IPS DF 4.7 (cell line): Measurements from ENCODE around the gene CSK.

ENCODE experiments used
- DNase-seq: peaks from one replicate; pipeline ENCODE4 v3.0.0-alpha.2; 2013; ENCODE audit warnings: low spot score; ENCODE audit errors: extremely low read depth

CSK gene

GRCh38 chr15:74826364-74826819 is 44.5 kb downstream of the CSK start, which contains the start of gene CPLX3:
Gene CPLX3, plus strand, starts transcription at chr15:74826627. Its CDS starts 77 bp downstream, at chr15:74826704.
- DNase-seq: no peak

GRCh38 chr15:74826921-74827320 is 45.0 kb downstream of the CSK start:
- no peak for DNase-seq

DNA sequence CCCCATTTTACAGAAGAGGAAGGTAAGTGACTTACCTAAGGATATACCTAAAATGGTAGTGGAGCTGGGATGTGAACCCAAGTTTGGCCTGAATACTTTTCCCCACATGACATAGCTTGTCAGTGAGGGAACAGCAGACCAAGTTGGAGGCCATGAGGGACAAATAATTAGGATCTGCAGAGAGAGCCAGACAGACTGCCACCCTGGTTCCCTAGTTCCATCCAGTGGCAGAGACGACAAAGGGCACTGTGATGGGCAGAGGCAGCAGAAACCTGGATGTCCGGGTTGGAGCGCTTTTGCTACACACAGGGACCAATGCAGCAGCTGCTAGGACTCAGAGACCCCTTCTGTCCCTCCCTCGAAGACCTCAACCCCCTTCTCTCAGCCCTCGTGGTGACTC is 45.7 kb downstream of the CSK start:
- no peak for DNase-seq

- DNase-seq: no peak
These were observed 47.0 kb downstream of the CSK start for GRCh38 chr15:74828835-74829234.

DNA sequence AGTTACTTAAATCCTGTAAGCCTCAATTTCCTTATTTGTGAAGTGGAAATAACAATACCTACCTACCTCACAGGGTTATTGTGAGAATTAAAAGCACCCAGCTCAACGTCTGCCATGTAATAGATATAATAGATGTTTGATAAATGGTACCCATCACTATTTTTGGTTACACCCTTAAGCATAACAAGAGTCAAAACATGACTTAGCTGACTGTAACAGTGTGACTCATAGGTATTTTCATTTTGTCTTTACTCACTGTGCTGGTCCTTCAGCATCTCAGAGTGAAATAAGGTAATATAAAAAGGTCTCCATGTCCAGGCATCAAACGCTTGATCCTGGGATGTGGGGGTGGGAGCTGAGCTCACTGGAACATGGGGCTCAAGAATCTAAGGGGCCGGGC is 47.6 kb downstream of the CSK start:
- DNase-seq: no peak

DNA sequence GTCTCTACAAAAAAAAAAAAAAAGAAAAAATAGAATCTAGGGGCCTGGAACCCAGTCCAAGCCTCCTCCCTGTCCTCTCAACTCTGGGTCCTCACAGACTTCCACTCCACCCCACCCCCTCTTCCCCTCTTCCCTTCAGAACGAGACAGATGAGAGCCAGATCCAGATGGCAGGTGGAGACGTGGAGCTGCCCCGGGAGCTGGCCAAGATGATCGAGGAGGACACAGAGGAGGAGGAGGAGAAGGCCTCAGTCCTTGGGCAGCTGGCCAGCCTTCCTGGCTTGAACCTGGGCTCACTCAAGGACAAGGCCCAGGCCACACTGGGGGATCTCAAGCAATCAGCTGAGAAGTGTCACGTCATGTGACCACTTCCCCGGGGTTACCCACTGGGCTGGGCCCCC is 48.1 kb downstream of the CSK start:
- no peak for DNase-seq

DNA sequence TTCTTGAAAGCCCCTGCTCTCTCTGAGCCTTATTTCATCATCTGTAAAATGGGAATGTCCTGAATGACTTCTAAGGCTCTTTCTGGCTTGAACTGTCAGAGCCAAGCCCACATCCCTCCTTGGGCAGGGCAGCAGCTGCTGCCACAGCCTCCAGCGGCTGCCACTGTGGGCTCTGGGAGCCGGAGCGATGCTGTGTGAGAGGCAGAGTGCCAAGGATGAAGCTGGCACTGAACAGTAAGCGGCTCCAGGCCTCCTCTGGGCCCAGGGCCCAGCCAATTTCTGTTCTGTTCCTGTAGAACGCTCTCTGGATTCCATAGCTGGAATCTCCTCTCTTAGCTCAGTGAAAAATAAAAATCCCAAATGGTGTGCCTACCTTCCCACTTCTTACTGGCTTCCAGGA is 49.0 kb downstream of the CSK start:
- DNase-seq: no peak

- no peak for DNase-seq
These were observed 50.1 kb downstream of the CSK start for GRCh38 chr15:74831813-74832495.

DNA sequence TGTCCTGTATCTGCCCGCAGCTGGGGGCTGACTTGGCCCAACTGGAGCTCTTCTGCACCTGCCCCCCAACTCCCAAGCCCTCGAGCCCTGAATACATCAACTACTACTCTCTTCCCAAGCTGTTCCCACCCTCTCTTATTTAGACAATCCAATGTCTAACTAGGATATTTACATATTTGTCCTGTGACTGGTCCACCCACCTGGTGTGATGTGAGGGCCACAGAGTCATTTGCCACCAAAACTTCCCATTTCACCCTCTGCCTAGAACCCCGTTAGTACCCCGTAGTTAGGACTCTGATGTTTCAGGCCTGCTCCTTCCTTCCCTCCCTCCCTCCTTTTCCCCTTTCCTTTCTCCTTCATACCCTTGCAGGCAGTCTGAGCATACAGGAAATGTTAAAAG is 50.9 kb downstream of the CSK start:
- DNase-seq: no peak

- no peak for DNase-seq
These were observed 51.7 kb downstream of the CSK start for GRCh38 chr15:74833376-74834107.

DNA sequence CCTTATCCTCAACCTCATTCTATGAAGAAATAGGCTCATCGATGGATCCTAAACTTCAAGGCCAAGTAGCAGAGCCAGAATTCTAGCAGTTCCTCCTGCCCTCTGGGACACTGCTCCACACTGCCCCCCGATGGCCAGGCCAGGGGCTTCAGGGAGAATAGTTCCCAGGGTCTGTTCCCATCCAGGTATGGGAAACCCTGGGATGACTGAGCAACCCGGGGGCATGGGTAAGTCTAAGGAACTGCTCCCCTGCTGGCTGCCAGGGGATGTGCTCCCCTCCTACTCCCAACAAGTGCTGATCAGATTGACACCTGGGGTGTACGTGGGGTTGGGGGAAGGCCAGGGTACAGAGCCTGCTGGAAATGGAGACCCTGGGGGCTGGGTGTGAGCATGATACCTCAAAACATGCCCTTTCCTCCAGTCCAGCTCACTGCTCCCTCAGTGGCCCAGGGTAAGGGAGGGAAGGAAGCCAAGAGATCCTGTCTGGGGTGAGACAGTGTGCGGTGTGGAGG is 53.5 kb downstream of the CSK start:
- DNase-seq: peak; percentile 68

- no peak for DNase-seq
These were observed 55.0 kb downstream of the CSK start for GRCh38 chr15:74836846-74837245.

GRCh38 chr15:74837482-74838136 is 55.7 kb downstream of the CSK start:
- no peak for DNase-seq

DNA sequence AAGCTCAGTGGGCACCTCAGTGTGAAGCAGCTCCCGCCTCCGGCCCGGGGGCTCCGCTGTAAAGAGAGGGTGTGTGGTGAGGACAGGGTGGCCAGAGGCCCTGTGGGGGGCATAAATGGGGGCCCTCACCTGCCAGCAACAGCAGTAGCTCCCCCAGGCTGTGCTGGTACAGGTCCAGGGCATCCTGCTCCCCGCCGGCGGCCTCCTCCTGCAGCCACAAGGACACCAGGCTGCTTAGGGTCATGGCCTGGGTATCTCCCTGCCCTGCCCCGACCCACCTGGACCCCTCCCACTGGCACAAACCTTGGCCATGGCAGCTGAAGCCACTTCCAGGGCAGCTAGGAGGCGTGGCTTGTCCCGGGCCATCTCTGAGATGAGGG is 56.2 kb downstream of the CSK start:
- no peak for DNase-seq

- DNase-seq: no peak
These were observed 57.1 kb downstream of the CSK start for GRCh38 chr15:74838746-74839525.

DNA sequence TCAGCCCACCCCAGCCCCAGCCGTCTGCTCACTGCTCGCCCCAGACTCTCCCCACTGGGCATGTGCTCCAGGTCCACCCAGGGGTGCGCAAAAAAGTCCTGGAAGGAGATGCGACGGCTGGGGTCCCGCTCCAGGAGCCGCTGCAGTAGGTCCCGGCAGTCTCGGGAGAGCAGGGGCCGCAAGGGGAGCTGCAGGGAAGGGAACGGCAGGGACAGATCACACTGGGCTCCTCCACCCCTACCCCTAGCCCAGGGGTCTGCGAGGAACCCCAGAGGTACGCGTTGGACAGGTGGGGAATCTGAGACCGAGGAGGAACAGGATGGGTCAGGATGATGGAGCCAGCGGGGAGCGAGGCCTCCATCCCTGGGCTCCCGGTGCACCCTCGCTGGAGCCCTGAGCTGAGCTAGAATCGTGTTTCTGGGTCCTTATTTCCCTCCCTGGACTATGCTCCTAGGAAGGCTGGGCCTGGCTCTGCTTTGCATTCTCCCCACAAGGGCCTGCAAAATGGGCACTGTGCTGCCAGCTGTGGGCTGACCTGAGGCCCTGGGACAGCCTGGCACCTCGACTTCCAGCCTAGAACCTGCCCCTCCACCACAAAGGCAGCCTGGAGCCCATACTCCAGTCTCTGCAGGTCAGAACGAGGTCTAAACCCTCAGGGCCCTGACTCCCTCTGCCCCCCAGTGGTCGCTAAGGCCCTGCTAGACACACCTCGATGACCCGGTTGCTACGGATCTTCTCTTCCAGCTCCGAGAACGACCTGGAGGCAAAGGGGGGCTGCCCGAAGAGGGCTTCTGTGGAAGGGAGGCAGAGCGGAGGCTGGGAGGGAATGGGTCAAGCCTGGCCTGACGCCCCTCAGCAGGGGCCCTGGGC is 57.9 kb downstream of the CSK start:
- DNase-seq: no peak

DNA sequence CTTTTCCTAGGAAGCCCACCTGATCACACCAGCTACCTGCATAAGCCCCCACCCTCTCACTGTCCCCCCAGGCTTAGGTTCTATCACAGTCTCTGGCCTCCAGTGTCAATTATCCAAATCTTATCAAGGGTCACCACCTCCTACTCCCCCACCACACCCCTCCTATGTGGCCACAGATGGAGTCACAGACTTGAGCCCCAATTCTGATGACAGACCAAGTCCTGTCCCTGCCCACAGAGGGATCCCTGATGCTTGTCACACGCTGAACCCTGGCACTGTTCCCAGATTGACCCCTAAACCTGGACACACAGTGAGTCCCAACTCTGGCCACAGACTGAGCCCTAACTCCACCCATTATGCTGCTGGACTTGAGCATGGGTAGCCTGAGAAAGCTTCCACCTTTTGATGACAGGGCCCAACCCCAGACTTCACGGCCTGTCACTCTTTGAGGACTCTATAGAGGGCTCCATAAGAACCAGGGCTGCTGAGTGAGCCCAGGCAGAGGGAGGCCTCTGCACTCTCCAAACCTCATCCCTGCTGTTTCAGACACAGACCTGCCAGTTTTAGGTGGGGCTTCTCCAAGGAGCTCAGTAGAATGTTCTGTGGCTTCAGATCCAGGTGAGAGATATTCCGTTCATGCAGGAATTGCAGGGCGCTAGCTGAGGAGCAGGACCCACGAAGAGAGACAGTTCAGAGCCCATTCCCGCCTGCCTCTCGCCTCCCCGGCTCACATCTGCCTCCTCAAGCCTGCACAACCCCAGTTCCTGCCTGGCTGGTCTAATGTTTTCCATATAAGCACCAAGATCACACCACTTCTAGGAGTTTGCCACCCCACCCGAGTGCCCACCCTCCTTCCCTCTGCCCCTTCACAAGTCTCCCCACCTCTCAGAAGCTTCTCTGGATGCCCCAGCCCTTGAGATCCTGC is 59.2 kb downstream of the CSK start:
- DNase-seq: no peak

DNA sequence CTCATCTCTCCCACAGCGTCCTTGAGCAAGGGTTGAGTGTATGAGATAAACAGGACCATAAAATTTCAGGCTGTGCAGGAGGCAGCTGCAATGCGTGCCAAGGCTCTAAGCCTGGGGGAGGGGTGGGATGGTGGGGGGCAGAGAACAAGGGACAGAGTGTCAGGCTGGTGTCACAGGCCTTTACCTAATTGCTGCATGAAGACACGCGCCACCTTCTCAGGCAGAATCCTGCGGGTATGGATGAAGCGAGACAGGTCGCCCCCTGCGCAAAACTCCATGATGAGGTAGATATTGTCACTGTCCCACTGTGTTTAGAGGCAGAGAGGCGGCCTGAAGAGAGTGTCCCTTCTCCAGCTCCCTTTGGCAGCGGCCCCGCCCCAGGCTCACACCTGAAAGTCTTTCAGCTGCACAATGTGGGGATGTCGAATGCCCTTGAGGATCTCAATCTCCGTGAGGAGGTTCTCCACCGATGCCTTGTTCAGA is 60.1 kb downstream of the CSK start:
- DNase-seq: no peak
